ENCODE results near the gene CXCL8.
"Not testable (repeated sequence)": the region's sequence is repeated elsewhere in the genome, so short reads cannot be mapped to it uniquely, and the experiment has no call there.

The CXCL8 gene

GRCh38 chr4:73743281-73743680 is 2.9 kb downstream of the CXCL8 start:
- no peak for DNase-seq (ENCODE audit: low read depth in 1 of 2, low spot score in 1 of 2)

GRCh38 chr4:73743795-73744194 is 3.4 kb downstream of the CXCL8 start:
- DNase-seq (ENCODE audit: low read depth in 1 of 2, low spot score in 1 of 2) = no peak

- no peak for DNase-seq (ENCODE audit: low read depth in 1 of 2, low spot score in 1 of 2)
These were observed 3.8 kb downstream of the CXCL8 start for GRCh38 chr4:73744203-73744602.

GRCh38 chr4:73750730-73751129 is 10.4 kb downstream of the CXCL8 start:
- no peak for DNase-seq (ENCODE audit: low read depth in 1 of 2, low spot score in 1 of 2)

GRCh38 chr4:73751166-73751565 is 10.8 kb downstream of the CXCL8 start:
- no peak for DNase-seq (ENCODE audit: low read depth in 1 of 2, low spot score in 1 of 2)

- no peak for DNase-seq (ENCODE audit: low read depth in 1 of 2, low spot score in 1 of 2)
These were observed 11.5 kb downstream of the CXCL8 start for GRCh38 chr4:73751830-73752229.

- DNase-seq (ENCODE audit: low read depth in 1 of 2, low spot score in 1 of 2) = no peak
These were observed 12.1 kb downstream of the CXCL8 start for GRCh38 chr4:73752424-73752823.

GRCh38 chr4:73753215-73753614 is 12.8 kb downstream of the CXCL8 start:
- DNase-seq (ENCODE audit: low read depth in 1 of 2, low spot score in 1 of 2) = no peak

- DNase-seq (ENCODE audit: low read depth in 1 of 2, low spot score in 1 of 2) = no peak
These were observed 14.6 kb downstream of the CXCL8 start for GRCh38 chr4:73754934-73755333.

GRCh38 chr4:73759357-73759756 is 19.0 kb downstream of the CXCL8 start:
- no peak for DNase-seq (ENCODE audit: low read depth in 1 of 2, low spot score in 1 of 2)

GRCh38 chr4:73761856-73762255 is 21.5 kb downstream of the CXCL8 start:
- DNase-seq (ENCODE audit: low read depth in 1 of 2, low spot score in 1 of 2) = no peak

- DNase-seq (ENCODE audit: low read depth in 1 of 2, low spot score in 1 of 2) = no peak
These were observed 22.0 kb downstream of the CXCL8 start for GRCh38 chr4:73762409-73762808.

GRCh38 chr4:73763877-73764276 is 23.5 kb downstream of the CXCL8 start:
- DNase-seq (ENCODE audit: low read depth in 1 of 2, low spot score in 1 of 2) = no peak

- DNase-seq (ENCODE audit: low read depth in 1 of 2, low spot score in 1 of 2) = no peak
These were observed 24.1 kb downstream of the CXCL8 start for GRCh38 chr4:73764513-73764912.

- no peak for DNase-seq (ENCODE audit: low read depth in 1 of 2, low spot score in 1 of 2)
These were observed 24.9 kb downstream of the CXCL8 start for GRCh38 chr4:73765296-73765695.

GRCh38 chr4:73770917-73771316 is 30.5 kb downstream of the CXCL8 start:
- no peak for DNase-seq (ENCODE audit: low read depth in 1 of 2, low spot score in 1 of 2)

GRCh38 chr4:73772363-73772762 is 32.0 kb downstream of the CXCL8 start:
- no peak for DNase-seq (ENCODE audit: low read depth in 1 of 2, low spot score in 1 of 2)

- DNase-seq (ENCODE audit: low read depth in 1 of 2, low spot score in 1 of 2) = not testable (repeated sequence)
These were observed 34.0 kb downstream of the CXCL8 start for GRCh38 chr4:73774406-73774805.

GRCh38 chr4:73776321-73776729 is 36.0 kb downstream of the CXCL8 start:
- DNase-seq (ENCODE audit: low read depth in 1 of 2, low spot score in 1 of 2) = no peak

GRCh38 chr4:73777612-73778011 is 37.2 kb downstream of the CXCL8 start:
- no peak for DNase-seq (ENCODE audit: low read depth in 1 of 2, low spot score in 1 of 2)

- DNase-seq (ENCODE audit: low read depth in 1 of 2, low spot score in 1 of 2) = no peak
These were observed 39.9 kb downstream of the CXCL8 start for GRCh38 chr4:73780243-73780642.

- no peak for DNase-seq (ENCODE audit: low read depth in 1 of 2, low spot score in 1 of 2)
These were observed 40.5 kb downstream of the CXCL8 start for GRCh38 chr4:73780834-73781233.

- DNase-seq (ENCODE audit: low read depth in 1 of 2, low spot score in 1 of 2) = no peak
These were observed 48.0 kb downstream of the CXCL8 start for GRCh38 chr4:73788411-73788810.
